NCI-H774 (cell line): ENCODE results near the gene FLNA.

Experiments
- DNase-seq: peaks from one replicate; lab custom pipeline; 2025; lab: John Stamatoyannopoulos, UW

FLNA gene

DNA sequence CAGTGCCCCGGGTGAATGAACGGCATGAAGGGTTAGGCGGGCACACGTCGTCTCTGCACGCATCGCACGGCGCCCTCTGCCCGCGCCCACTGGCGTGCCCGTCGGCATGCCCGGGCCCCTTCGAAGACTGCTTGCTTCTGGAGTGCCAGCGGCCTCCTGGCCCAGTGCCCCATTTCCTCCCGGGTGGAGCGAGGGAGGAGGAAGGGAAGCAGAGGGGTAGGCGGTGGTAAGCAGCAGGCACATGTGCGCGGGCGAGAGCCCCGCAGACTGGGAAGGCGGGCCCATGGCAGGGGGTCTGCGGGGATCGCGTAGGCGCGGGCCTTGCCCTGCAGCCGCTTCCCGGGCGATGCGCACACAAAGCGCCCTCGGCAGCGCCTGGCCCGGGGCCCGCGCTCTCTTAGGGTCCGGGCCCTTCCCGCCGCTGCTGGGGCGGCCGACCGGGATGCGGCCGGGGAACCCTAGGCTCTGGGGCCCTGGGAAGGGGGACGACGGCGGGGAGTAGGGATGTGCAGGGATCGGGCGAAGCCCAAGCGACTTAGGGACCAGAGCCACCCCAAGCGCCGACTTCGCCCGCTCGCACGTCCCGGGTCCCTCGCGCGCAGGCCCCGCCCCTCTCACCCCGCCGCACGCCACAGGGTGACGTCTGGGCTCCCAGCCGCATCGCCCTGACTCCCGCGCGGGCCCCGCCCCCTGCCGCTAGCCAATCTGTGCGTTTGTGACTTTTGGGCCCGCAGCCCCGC is 3.8 kb upstream of the FLNA start:
- DNase-seq: peak; percentile 18

DNA sequence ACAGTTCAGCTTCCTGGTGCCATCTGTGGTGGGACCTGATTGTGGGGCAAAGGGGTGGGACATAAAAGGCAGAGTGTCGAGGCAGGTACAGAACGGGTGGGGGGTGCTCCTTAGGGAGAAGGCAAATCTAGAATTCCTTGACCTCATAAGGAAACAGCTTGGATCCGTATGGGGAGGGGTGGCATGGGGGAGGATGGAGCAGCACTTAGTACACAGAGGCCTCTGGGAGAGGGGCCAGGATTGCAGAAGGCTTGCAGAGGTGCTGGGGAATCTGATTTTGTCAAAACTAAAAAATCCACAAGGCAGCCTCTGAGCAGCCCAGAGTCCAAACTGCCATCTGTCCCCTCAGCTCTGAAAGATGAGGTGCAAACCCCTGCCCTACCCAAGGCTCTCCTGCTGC is 2.3 kb upstream of the FLNA start:
- no peak for DNase-seq

DNA sequence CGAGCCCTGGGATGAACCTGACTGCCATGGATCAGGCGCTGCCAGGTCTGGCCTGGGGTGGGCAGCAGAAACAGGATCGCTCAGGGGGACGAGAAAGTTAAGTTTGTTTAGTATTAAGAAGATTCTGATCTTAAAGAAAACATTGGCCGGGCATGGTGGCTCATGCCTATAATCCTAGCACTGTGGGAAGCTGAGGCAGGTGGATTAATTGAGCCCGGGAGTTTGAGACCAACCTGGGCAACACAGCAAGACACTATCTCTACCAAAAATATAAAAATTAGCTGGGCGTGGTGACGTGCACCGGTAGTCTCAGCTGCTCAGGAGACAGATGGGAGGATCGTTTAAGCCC is 696 bp upstream of the FLNA start:
- no peak for DNase-seq

DNA sequence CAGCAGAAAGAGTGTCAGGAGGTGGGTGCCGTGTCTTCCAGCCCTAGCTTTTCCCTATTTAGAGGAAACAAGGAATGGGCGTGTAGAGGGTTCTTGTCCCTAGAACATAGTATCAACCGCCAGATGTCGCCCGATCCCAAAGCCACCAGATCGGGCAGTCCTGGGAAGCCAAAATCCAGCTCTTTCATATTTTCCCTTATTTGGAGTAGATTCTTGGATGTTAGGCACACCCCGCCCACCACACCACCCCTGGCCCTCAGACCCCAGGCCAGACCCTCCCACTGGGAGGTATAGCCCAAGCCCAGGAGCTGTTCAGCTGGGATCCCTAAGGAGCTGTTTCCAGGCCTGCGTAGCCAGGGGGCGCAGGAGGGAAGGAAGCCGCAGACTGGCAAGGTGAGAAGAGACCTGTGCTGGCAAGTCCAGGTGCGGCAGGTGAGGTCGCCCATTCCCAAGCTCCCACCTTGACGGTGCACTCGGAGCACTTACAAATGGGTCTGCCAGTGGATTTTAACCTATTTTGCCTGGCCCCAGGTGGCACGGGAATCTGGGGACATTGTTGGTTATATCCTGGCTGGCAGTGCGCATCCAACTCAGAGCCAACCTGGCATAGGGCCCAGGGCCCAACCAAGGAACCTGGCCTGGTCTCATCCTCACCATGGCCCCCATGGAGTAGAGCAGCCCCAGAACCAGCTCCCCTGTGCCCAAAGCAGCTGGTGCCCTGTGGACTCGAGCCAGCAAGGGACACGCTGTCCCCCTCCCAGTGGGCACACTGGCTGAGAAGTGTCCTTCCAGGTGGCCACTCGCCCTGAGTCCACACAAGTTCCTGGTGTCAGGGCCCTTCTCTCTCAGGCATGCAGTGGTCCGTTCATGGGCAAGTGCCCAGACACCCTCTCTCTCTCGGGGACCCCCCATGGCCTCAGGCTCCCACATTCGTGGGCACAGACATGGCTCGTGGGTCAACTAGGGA is 811 bp downstream of the FLNA start:
- peak; percentile 54 for DNase-seq

DNA sequence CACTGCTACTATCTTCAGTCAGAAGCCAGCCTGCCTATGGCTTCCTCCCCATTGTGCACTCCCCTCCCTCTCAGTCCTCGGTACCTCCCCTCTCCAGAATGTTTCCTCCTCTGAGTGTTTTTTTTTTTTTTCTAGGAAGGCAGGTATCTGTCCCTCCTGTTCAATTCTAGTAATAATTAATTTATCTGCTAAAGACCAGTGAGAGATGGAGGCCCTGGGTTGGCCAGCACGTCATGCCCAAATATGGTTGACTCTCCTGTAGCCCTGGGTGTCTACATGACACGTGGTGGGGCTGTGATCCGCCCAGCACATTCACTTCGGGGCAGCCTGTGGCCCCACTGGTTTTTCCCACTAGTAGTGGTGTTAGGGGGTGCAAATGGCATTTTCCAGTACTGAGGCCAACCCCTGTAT is 1.8 kb downstream of the FLNA start:
- DNase-seq: no peak

DNA sequence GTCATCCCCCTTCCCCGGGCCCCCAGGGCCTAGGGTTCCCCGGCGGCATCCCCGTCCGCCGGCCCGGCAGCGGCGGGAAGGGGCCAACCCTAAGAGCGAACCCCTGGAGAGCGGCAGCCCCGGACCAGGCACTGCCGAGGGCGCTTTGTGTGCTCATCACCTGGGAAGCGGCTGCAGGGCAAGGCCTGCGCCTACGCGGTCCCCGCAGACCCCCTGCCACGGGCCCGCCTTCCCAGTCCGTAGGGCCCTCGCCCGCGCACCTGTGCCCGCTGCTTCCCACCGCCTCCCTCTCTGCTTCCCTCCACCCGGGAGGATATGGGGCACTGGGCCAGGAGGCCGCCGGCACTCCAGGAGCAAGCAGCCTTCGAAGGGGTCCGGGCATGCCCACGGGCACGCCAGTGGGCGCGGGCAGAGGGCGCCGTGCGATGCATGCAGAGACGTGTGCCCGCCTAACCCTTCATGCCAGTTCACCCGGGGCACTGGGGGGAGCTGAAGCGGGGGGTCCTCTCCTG is 2.6 kb downstream of the FLNA start:
- DNase-seq: no peak

DNA sequence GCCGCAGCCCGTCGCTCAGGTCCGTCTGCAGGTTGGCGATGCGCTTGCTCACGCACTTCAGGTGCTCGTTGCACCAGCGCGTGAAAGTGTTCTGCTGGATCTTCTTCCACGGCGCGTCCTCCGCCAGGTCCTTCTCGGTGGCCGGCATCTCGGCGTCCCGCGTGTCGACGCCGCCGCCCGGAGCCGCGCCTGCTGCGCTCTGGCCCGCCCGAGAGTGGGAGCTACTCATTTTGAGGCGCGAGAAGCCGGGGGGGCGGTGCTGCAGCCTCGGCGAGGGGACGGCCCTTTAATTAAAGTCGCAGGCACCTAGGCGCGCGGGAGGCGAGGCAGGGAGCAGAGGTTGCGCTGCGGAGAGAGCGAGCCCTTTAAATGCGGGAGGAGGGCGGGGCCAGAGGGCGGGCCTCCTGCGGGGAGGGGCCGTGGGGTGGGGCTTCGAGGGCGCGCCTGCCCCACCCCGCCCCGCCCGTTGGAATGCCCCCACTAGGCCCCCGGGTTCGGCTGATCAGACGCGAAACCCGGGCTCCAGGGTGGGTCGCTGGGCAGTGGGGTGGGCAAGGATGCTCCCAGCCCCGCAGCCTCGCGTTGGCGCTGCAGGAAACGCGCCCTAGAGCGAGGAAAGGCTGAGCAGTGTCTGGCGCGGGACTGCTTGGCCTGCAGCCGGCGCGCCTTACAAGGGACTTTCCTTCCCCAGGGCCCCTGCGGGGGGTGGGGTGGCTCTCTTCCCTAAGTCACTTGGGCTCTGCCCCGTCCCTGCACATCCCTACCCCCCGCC is 3.2 kb downstream of the FLNA start:
- peak; percentile 90 for DNase-seq

DNA sequence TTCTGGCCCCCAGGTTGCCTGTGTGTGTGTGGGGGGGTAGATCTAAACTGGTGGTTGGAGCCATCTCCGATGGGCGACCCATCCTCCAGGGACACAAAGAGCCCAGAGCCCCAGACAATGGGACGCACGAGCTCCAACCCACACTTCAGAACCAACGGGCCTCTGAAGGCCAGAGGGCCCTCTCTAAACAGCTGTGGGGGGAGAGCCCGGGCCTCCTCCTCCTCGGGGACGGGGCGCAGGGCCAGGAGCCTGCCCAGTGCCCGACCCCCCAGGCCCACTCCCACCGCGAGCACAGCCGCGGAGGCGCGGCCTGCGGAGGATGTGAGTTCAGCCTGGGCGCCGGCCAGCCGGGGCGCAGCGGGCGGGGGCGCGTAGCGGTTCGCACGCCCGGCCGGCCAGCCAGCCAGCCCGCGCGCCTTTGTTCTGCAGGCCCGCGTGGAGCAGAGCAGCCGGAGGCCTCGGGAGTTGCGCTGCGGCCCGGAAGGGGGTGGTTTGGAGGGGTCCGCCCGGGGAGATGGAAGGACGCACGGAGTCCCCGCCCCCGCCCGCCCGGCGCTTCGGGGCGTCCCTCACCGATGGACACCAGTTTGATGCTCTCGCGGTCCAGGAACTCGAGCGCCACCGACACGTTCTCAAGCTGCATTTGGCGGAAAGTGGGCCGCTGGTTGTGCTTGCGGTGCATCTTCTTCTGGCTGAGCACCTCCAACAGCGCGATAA is 4.0 kb downstream of the FLNA start:
- DNase-seq: no peak

DNA sequence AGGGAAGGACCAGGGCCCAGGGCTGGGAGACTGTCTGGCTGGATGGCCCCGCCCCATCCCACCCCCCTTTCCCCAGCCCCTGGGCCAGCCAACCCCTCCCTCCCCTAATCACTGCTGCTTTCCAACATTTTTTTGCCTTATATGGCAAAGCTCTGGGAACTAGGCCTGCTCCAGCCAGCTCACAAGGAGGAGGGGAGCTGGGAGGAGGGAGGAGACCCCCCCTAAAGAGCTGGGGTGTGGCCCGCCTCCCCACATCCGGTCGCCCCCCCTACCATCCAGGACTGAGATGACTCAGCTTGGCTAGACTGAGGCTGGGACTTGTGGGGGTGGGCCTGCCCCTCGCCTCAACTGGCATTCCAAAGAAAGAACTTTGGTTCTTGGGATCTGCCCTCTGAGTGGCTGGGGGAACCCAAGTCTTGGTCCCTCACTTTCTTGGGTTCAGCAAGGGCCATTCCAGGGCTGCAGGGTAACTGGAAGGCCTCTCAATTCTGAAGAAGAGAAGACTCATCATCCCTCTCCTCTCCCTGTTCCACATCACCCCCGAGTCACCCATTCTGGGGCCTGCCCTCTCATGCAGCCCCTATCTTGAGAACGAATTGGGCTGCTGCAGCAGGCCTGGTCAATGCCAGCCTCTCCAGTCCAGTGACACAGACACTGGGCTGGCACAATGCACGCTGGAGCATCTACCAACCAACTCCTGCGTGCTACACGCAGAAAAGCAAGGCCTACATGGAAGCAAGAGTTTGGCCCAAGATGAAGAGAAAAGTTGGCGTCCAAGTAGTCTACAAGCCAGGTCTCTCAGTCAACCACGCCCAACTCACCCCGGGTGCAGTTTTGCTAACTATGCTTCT is 4.8 kb downstream of the FLNA start:
- no peak for DNase-seq

DNA sequence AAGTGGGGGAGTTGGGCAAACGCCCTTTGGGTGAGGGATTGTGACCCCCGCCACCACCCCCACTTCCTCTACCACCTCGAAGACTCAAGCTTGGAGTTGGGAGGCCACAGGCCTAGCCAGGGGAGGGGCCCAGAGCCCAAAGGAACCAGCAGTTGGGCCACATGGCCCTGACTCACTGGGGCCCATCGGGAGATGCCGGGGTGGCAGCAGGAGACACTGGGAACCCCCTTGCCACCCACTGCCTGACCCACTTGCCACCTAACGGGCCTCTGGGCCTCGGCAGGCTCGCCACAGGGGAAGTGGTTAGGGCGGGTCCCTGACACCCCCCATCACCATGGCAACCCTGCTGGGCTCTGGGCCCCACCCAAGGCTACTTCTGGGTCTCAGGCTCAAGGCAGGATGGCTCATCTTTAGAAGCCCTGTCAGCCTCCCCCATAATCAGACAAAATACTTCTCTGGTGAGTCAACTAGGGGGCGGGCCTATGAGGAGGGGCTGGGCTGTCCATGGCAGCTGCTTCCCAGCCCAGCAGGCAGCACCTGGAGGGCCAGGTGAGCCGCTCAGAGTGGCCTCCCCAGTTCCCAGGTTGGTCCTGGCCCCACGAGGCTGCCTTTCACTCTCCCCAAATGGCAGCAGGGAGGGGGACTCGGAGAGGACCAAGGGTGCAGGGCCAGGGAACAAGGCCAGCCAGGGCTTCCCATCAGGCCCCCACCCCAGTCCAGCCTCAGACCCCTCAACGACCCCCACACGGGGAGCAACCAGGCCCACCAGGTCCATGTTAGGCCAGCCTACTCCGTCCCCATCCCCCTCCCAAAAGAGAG is 5.6 kb downstream of the FLNA start:
- peak; percentile 13 for DNase-seq

DNA sequence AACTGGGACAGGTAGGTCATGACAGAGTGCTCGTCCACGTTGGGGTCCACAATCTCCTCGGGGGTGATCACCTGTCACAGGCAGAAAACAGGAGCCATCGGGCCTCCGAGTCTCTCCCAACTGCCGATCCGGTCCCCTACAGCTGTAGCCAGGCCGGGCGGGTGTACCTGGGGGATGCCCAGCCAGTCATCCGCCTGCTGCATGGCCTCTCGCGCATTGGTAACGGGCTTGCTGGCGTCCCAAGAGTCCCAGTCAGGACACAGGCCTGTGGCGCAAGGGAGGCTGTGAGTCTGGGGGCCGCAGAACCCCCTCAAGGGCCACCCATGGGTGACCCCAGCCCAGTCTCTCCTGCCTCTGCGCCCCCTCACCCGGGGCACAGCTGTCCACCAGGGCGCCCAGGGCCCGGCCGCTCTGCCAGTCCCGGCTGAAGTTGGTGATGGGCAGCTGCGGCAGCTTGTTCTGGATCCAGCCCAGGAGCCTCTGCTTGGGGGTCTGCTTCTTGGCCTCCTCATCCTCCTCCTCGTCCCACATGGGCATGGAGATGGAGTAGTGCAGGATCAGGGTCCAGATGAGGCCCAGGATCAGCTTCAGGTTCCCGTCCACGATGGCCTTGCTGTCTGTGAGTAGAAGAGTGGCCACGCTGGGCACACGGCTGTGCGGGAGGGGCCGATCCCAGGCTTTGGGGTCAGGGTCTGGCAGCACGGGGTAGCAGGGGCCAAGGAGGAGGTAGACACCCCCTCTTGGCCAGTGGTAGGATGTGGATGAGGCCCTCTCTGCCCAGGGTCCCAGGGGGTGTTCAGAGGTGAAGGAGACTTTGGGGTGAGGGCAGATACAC is 6.7 kb downstream of the FLNA start:
- DNase-seq: no peak

DNA sequence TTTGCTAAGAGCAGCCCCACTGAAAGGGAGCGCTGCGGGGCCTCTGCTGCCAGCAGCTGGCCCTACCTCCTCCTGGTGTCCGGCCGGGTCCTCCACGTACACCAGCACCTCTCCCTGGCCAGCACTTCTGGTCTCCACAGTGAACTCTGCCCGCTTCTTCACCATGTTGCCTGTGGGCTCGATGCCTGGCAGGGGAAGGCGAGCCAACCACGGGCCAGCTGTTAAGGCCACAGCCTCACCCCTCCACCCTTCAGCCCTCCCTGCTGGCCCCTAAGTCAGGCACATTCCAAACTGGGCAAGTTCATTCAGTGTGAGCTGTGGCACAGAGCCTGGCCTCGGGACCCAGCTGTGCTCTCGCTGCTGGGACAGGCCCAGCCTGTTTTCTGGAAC is 7.8 kb downstream of the FLNA start:
- DNase-seq: no peak

DNA sequence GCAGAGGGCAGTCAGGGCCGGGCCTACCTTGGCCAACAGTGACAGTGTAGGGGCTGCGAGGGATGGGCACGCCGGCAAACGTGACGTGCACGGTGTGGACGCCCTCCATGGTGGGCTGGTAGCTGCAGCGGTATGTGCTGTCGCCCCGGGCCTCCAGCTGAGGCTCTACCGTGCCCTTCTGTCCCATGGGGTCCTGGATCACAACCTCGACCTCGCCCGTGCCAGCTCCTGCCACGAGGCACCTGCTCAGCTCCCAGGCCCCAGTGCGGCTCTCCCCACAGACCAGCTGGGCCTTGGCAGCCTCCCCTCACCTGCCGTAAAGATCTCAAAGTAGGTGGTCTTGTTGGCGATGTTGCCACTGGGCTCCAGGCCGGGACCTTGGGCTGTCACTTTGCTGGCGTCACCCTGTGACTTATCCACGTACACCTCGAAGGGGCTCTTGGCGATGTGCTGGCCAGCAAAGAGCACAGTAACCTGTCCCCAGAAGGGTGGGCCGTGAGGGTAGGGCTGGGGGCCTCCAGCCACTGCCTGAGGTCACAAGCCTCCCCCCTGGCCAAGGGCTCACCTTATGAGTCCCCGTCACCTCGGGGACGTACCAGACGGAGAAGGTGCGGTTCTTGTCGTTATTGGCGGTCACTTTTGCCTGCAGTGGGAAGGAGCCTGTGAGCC is 8.3 kb downstream of the FLNA start:
- no peak for DNase-seq

DNA sequence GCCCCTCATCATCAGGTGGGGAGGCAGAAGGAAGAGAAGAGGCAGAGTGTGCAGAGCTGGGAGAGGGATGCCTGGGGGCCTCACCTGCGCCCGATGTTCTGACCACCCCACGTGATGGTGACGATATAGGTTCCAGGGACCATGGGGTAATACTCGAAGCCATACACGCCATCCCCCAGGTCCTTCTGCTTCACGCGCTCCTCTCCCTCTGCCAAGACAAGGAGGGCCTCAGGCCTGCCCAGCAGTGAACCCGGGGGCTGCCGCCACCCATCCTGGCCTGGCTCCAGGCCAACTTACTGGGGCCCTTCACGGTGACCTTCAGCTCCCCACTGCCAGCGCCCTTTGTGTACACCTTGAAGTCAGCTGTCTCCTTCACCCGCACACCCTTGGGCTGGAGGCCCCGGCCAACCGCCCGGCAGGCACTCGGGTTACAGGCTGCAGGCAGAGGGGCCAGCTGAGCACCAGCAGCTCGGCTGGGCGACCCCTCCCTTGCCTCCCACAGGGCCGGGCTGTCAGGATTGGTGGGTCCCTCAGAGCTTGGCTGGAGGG is 9.3 kb downstream of the FLNA start:
- no peak for DNase-seq

DNA sequence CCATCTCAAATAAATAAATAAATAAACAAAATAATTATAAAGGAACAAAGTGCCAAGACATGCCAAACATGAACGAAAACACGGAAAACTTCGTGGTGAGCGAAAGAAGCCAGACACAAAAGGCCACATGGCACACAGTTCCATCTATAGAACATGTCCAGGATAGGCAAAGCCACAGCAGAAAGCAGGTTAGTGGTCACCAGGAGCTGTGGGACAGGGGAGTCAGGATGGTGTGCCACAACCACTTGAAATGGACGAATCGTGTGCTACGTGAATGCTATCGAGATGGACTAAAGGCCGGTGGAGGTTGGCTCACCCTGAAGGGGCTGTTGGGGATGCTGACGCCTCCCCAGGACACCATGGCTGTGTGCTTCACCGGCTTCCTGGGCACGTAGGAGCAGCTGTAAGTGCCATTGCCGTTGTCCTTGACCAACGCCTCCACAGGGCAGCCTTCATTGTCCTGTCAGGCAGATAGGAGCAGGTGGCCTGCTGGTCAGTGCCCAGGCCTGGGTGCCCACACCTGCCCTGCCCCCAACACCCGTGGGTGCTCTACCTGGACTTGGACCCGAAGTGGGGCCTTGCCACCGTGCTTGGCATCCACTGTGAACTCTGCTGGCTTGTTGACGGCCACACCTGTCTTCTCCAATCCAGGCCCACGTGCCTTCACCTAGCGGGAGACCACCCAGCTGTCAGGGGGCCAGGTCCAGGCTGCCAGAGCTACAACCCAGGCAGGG is 10.6 kb downstream of the FLNA start:
- DNase-seq: no peak

DNA sequence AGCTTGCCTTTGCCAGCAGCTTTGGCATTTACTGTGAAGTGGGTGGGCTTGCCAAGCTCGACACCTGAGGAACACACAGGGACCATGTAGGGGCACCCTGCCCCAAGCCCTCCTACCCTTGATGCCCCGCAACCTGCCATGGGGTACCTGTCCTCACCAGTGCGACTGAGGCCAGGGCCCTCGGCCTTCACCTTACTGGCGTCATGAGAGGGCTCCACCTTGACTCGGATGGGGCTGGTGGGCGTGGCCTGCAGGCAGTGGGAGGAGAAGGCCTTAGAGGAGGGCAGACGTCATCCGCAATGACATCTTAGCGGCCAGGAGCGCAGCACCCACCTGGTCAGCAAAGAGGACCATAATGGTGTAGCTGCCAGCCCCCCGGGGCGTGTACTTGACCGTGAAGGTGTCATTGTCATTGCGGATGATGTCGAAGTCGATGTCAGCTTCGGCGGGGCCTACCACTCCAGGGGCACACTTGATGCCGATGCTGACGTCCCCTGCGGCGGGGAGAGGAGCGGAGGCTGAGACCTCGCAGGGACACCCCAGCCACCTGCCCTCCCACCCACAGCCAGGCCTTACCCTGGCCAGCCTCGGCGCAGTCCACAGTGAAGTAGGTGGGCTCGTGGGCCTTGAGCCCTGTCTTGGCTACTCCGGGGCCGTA is 12.2 kb downstream of the FLNA start:
- DNase-seq: no peak

DNA sequence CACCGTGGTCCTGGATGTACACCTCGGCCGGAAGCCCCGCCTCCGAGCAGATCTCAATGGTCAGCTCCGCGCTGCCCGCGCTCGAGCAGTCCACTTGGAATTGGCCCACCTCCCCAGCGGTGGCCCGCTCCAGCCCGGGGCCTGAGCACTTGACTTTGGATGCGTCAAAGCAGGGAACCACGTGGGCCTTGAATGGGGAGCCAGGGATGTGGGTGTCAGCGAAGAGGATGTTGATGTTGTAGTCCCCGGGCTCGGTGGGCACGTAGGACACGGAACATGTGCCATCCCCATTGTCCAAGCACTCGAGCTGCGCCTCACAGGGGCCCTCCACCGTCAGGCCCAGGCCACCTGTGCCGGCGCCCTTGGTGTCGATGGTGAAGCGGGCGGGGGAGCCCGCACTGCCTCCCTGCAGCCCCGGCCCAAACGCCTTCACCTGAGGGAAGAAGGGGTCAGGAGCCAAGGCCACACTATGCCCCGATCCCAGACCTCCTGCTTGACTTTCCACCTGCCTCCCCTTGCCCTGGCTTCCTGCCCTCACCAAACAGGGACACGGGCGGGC is 14.2 kb downstream of the FLNA start:
- no peak for DNase-seq
